GM12878 (cell line): ENCODE results near the gene RAB40B. TPM values are rescaled to one million over a fixed set of nuclear protein-coding genes. Genes with fewer than 3 reads are reported as not detected.

Source experiments
- BACH1 ChIP-seq: fragments of 450-650 bp; IDR thresholded peaks from 2 replicates; pipeline ENCODE4 v1.6.1; 2017; ENCODE audit warnings: mild to moderate bottlenecking, borderline replicate concordance
- BHLHE40 ChIP-seq, 2 experiments: fragments of 450-650 bp in 1 of 2; IDR thresholded peaks; 2 replicates each; pipeline ENCODE4 v1.6.1; 2011 to 2017; ENCODE audit warnings: low read depth in 2 of 2, borderline replicate concordance in 1 of 2, improper control_type of control experiment in 1 of 2, low read length in 1 of 2, mild to moderate bottlenecking in 1 of 2
- CBFB ChIP-seq: IDR thresholded peaks from 2 replicates; pipeline ENCODE4 v1.6.1; 2016; ENCODE audit warnings: antibody characterized with exemption, low read depth
- CBX5 ChIP-seq: sonication (generic); IDR thresholded peaks from 2 replicates; pipeline ENCODE4 v1.6.1; 2016; ENCODE audit warnings: low read depth, moderate library complexity, mild to moderate bottlenecking, inconsistent platforms
- CREM ChIP-seq: IDR thresholded peaks from 2 replicates; pipeline ENCODE4 v1.6.1; 2014; ENCODE audit warnings: antibody characterized with exemption, low read depth
- FOXM1 ChIP-seq: IDR thresholded peaks from 2 replicates; pipeline ENCODE4 v1.6.1; 2012; ENCODE audit warnings: low read depth, mild to moderate bottlenecking, inconsistent platforms, low read length, moderate library complexity
- HCFC1 ChIP-seq: fragments of 150-350 bp; IDR thresholded peaks from 2 replicates; pipeline ENCODE4 v1.6.1; 2014; ENCODE audit warnings: low read length
- JUND ChIP-seq: IDR thresholded peaks from 2 replicates; pipeline ENCODE4 v1.6.1; 2012; ENCODE audit warnings: low read depth, mild to moderate bottlenecking, low read length, improper control_type of control experiment, moderate library complexity
- MEF2B ChIP-seq: fragments of 450-650 bp; IDR thresholded peaks from 2 replicates; pipeline ENCODE4 v1.6.1; 2018; ENCODE audit warnings: mild to moderate bottlenecking, moderate library complexity; ENCODE audit not compliant: partially characterized antibody, poor library complexity, severe bottlenecking
- MTA3 ChIP-seq: IDR thresholded peaks from 2 replicates; pipeline ENCODE4 v1.6.1; 2012; ENCODE audit warnings: low read length, inconsistent platforms, borderline replicate concordance
- NFYB ChIP-seq: IDR thresholded peaks from 2 replicates; pipeline ENCODE4 v1.6.1; 2011; ENCODE audit warnings: low read depth, mild to moderate bottlenecking, low read length, improper control_type of control experiment, moderate library complexity; ENCODE audit not compliant: insufficient read depth
- NRF1 ChIP-seq: conservative IDR thresholded peaks from 2 replicates; pipeline ENCODE4 v1.6.1; 2011; ENCODE audit warnings: mild to moderate bottlenecking, low read depth, low read length, improper control_type of control experiment
- PML ChIP-seq: IDR thresholded peaks from 2 replicates; pipeline ENCODE4 v1.6.1; 2012; ENCODE audit warnings: low read length, inconsistent platforms
- RAD51 ChIP-seq: fragments of 450-650 bp; IDR thresholded peaks from 2 replicates; pipeline ENCODE4 v1.6.1; 2016; ENCODE audit warnings: moderate library complexity, mild to moderate bottlenecking, inconsistent platforms
- RB1 ChIP-seq: fragments of 450-650 bp; formaldehyde crosslinking; IDR thresholded peaks from 2 replicates; pipeline ENCODE4 v1.6.1; 2017; ENCODE audit warnings: mild to moderate bottlenecking, borderline replicate concordance
- SMARCA5 ChIP-seq: fragments of 450-650 bp; IDR thresholded peaks from 2 replicates; pipeline ENCODE4 v1.6.1; 2017; ENCODE audit warnings: mild to moderate bottlenecking
- SPI1 ChIP-seq: IDR thresholded peaks from 2 replicates; pipeline ENCODE4 v1.6.1; 2011; ENCODE audit warnings: low read depth, mild to moderate bottlenecking, low read length, moderate library complexity, borderline replicate concordance; ENCODE audit not compliant: insufficient read depth
- SUZ12 ChIP-seq: fragments of 200-600 bp; sonication (generic); IDR thresholded peaks from one replicate; pipeline ENCODE4 v1.6.1; 2018; ENCODE audit warnings: antibody characterized with exemption, mild to moderate bottlenecking; ENCODE audit not compliant: unreplicated experiment
- ZBED1 ChIP-seq: IDR thresholded peaks from 2 replicates; pipeline ENCODE4 v1.6.1; 2016; ENCODE audit warnings: borderline replicate concordance
- ZNF274 ChIP-seq: IDR thresholded peaks from one replicate; pipeline ENCODE4 v1.8.0; 2011; ENCODE audit not compliant: insufficient read length, insufficient read depth
- ZNF384 ChIP-seq: IDR thresholded peaks from 2 replicates; pipeline ENCODE4 v1.6.1; 2012; ENCODE audit warnings: low read depth, mild to moderate bottlenecking, low read length, improper control_type of control experiment, borderline replicate concordance
- polyA plus RNA-seq, 11 experiments: library from polyadenylated mRNA; depleted of rRNA in 4 of 11; unstranded in 6 of 11; stranded (reverse) in 5 of 11; fragments of >200 nt; fragmentation: Nextera tagmentation in 4 of 11; fragmentation: Illumina TruSeq in 1 of 11; extraction: Ambion mirVana in 4 of 11; extraction: Trizol in 1 of 11; gene quantifications; 1 replicate in 1 of 11; 2 replicates in 10 of 11; pipeline versions ENCODE4 v1.2.1 to v1.2.3, GENCODE V29; 2011 to 2016; ENCODE audit warnings: inconsistent platforms in 2 of 11, missing spikeins in 2 of 11, low read depth in 1 of 11
- total RNA-seq, 4 experiments: library from RNA; depleted of rRNA in 3 of 4; stranded (reverse); fragments of >200 nt in 3 of 4; fragmentation: Illumina TruSeq in 1 of 4; extraction: Trizol in 1 of 4; gene quantifications; 2 replicates each; pipeline versions ENCODE4 v1.2.1 to v1.2.3, GENCODE V29; 2013 to 2021
- TF ChIP-seq, protein P1 (sequence below): fragments of 450-650 bp; IDR thresholded peaks from 2 replicates; pipeline ENCODE4 v1.6.1; 2017; ENCODE audit warnings: borderline replicate concordance
- TF ChIP-seq, protein P2 (sequence below): IDR thresholded peaks from 2 replicates; pipeline ENCODE4 v1.6.1; 2012; ENCODE audit warnings: low read depth, low read length, improper control_type of control experiment
- TF ChIP-seq, protein P3 (sequence below): fragments of 450-650 bp; formaldehyde crosslinking; IDR thresholded peaks from 2 replicates; pipeline ENCODE4 v1.4.0; 2022; ENCODE audit warnings: mild to moderate bottlenecking, moderate library complexity
- TF ChIP-seq, protein P4 (sequence below): IDR thresholded peaks from 2 replicates; pipeline ENCODE4 v1.6.1; 2011; ENCODE audit warnings: mild to moderate bottlenecking, low read depth, low read length, moderate library complexity; ENCODE audit not compliant: insufficient replicate concordance

RAB40B gene
- total and polyA plus RNA-seq, 10 of the 15 experiments (the other 5 are each of a cell fraction or from before 2014, with no cell fraction given): 0.06 to 2.8 (median 1.4) TPM

DNA sequence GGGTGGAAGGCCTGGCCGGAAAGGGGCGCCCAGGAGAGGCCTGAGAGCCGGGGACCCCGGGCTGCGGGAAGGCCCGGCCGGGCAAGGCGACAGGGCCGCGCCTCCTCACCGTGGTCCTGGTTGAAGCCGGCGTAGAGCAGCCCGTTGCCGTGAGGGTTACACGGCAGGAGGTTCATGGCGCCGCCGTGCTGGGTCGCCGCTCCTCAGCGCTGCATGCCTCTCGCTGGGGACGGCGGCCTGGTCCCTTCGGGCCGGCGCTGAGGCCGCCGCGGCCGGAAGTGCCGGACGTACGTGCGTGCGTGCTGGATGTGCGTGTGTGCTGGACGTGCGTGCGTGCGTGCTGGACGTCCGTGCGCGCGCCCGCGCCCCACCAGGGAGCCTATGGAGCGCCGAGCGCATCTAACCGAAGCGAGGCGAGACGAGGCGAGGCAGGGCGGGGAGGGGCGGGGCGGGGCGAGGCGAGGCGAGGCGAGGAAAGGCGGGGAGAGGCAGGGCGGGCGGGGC, 50.3 kb downstream of the RAB40B start, which contains the start of gene WDR45B (continued):
- TF ChIP-seq, protein P1, sequence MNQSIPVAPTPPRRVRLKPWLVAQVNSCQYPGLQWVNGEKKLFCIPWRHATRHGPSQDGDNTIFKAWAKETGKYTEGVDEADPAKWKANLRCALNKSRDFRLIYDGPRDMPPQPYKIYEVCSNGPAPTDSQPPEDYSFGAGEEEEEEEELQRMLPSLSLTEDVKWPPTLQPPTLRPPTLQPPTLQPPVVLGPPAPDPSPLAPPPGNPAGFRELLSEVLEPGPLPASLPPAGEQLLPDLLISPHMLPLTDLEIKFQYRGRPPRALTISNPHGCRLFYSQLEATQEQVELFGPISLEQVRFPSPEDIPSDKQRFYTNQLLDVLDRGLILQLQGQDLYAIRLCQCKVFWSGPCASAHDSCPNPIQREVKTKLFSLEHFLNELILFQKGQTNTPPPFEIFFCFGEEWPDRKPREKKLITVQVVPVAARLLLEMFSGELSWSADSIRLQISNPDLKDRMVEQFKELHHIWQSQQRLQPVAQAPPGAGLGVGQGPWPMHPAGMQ: no peak
- TF ChIP-seq, protein P2, sequence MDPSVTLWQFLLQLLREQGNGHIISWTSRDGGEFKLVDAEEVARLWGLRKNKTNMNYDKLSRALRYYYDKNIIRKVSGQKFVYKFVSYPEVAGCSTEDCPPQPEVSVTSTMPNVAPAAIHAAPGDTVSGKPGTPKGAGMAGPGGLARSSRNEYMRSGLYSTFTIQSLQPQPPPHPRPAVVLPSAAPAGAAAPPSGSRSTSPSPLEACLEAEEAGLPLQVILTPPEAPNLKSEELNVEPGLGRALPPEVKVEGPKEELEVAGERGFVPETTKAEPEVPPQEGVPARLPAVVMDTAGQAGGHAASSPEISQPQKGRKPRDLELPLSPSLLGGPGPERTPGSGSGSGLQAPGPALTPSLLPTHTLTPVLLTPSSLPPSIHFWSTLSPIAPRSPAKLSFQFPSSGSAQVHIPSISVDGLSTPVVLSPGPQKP: peak; percentile 97
- TF ChIP-seq CBX5 (no peak), MTA3 (no peak), PML (no peak; the same call in 1 of the 2 replicates), RB1 (0 out of 2 replicates have a peak, but pooled peaks have one; percentile 36), ZNF384 (no peak), SUZ12 (no peak), BHLHE40 (IDR thresholded peaks at IDR 0.05; ENCODE audit: borderline replicate concordance in 1 of 2, low read depth in 2 of 2, low read length in 1 of 2) (peak; percentile 79 to 93), RAD51 (no peak), ZBED1 (no peak), BACH1 (peak; percentile 84; the same call in 1 of the 2 replicates), SMARCA5 (peak; percentile 86), NFYB (no peak), NRF1 (no peak), FOXM1 (no peak), JUND (0 out of 2 replicates have a peak, but pooled peaks have one; percentile 15), SPI1 (peak; percentile 12; the same call in 1 of the 2 replicates), MEF2B (no peak), CREM (peak; percentile 25; the same call in 1 of the 2 replicates), CBFB (no peak), HCFC1 (peak; percentile 67), ZNF274 (no peak)
- TF ChIP-seq, protein P3, sequence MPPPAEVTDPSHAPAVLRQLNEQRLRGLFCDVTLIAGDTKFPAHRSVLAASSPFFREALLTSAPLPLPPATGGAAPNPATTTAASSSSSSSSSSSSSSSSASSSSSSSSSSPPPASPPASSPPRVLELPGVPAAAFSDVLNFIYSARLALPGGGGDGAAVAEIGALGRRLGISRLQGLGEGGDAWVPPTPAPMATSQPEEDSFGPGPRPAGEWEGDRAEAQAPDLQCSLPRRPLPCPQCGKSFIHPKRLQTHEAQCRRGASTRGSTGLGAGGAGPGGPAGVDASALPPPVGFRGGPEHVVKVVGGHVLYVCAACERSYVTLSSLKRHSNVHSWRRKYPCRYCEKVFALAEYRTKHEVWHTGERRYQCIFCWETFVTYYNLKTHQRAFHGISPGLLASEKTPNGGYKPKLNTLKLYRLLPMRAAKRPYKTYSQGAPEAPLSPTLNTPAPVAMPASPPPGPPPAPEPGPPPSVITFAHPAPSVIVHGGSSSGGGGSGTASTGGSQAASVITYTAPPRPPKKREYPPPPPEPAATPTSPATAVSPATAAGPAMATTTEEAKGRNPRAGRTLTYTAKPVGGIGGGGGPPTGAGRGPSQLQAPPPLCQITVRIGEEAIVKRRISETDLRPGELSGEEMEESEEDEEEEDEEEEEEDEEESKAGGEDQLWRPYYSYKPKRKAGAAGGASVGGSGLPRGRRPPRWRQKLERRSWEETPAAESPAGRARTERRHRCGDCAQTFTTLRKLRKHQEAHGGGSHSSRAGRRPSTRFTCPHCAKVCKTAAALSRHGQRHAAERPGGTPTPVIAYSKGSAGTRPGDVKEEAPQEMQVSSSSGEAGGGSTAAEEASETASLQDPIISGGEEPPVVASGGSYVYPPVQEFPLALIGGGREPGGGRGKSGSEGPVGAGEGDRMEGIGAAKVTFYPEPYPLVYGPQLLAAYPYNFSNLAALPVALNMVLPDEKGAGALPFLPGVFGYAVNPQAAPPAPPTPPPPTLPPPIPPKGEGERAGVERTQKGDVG: no peak
- TF ChIP-seq, protein P4, sequence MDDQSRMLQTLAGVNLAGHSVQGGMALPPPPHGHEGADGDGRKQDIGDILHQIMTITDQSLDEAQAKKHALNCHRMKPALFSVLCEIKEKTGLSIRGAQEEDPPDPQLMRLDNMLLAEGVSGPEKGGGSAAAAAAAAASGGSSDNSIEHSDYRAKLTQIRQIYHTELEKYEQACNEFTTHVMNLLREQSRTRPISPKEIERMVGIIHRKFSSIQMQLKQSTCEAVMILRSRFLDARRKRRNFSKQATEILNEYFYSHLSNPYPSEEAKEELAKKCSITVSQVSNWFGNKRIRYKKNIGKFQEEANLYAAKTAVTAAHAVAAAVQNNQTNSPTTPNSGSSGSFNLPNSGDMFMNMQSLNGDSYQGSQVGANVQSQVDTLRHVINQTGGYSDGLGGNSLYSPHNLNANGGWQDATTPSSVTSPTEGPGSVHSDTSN: no peak
